WTC11 (cell line): ENCODE measurements around the gene NHS. TPM values are rescaled to one million over a fixed set of nuclear protein-coding genes. Genes with fewer than 3 reads are reported as not detected.

ENCODE experiments used
- ATAC-seq: fragments of 200-7000 bp; cut with Tn5 transposase; 2 replicates; pipeline ENCODE4 v1.10.0; 2021; ENCODE audit warnings: mild to moderate bottlenecking, moderate library complexity
- CTCF ChIA-PET: fragments of 300-600 bp; sonication (Branson Sonifier 250); formaldehyde crosslinking; loops from one replicate; lab custom pipeline; 2021; ENCODE audit warnings: antibody characterized with exemption; lab: Charles Lee
- POLR2A ChIA-PET: fragments of 350-600 bp; sonication (Branson Sonifier 250); formaldehyde crosslinking; loops from one replicate; lab custom pipeline; 2021; ENCODE audit warnings: antibody characterized with exemption; lab: Charles Lee
- DNase-seq: peaks from one replicate; pipeline ENCODE4 v3.0.0; 2021; ENCODE audit warnings: low spot score
- H3K27ac Mint-ChIP-seq: 2 replicates; pipeline ENCODE4 v1.8.0; 2021; ENCODE audit warnings: mixed read lengths
- H3K27me3 Mint-ChIP-seq: 2 replicates; pipeline ENCODE4 v1.8.0; 2021; ENCODE audit warnings: low read depth, mild to moderate bottlenecking, moderate library complexity, mixed read lengths
- H3K36me3 Mint-ChIP-seq: 2 replicates; pipeline ENCODE4 v1.8.0; 2021; ENCODE audit warnings: mixed read lengths
- H3K4me1 Mint-ChIP-seq: 2 replicates; pipeline ENCODE4 v1.8.0; 2022; ENCODE audit warnings: mixed read lengths
- H3K4me3 Mint-ChIP-seq: 2 replicates; pipeline ENCODE4 v1.8.0; 2021; ENCODE audit warnings: mild to moderate bottlenecking, moderate library complexity, mixed read lengths
- H3K9me3 Mint-ChIP-seq: 2 replicates; pipeline ENCODE4 v1.8.0; 2021; ENCODE audit warnings: mixed read lengths
- AFF4 ChIP-seq: sonication (generic); formaldehyde crosslinking; IDR thresholded peaks from 2 replicates; pipeline ENCODE4 v1.8.1; 2023; ENCODE audit warnings: mild to moderate bottlenecking, missing genetic modification reagents, borderline replicate concordance
- ATF2 ChIP-seq: sonication (generic); formaldehyde crosslinking; IDR thresholded peaks from 2 replicates; pipeline ENCODE4 v1.8.1; 2022; ENCODE audit warnings: low read depth, missing genetic modification reagents, borderline replicate concordance
- ERG ChIP-seq: fragments of 250-450 bp; sonication (Bioruptor Pico); IDR thresholded peaks from 2 replicates; pipeline ENCODE4 v1.8.0; 2021; ENCODE audit warnings: mild to moderate bottlenecking
- FOXJ3 ChIP-seq: sonication (generic); formaldehyde crosslinking; IDR thresholded peaks from 2 replicates; pipeline ENCODE4 v1.9.0; 2021; ENCODE audit warnings: missing genetic modification reagents, mild to moderate bottlenecking, borderline replicate concordance
- GABPB1 ChIP-seq: sonication (generic); formaldehyde crosslinking; IDR thresholded peaks from 2 replicates; pipeline ENCODE4 v1.8.1; 2023; ENCODE audit warnings: mild to moderate bottlenecking, missing genetic modification reagents
- KAT7 ChIP-seq: sonication (generic); formaldehyde crosslinking; IDR thresholded peaks from 2 replicates; pipeline ENCODE4 v1.8.1; 2023; ENCODE audit warnings: missing genetic modification reagents, mild to moderate bottlenecking, borderline replicate concordance
- MXD4 ChIP-seq: fragments of 250-450 bp; sonication (Bioruptor Pico); IDR thresholded peaks from 2 replicates; pipeline ENCODE4 v1.8.0; 2021; ENCODE audit warnings: mild to moderate bottlenecking, moderate library complexity, borderline replicate concordance
- NR1H2 ChIP-seq: sonication (generic); formaldehyde crosslinking; IDR thresholded peaks from 2 replicates; pipeline ENCODE4 v1.9.0; 2021; ENCODE audit warnings: mild to moderate bottlenecking, moderate library complexity, missing genetic modification reagents
- PREB ChIP-seq: sonication (generic); formaldehyde crosslinking; IDR thresholded peaks from 2 replicates; pipeline ENCODE4 v1.8.1; 2022; ENCODE audit warnings: mild to moderate bottlenecking, missing genetic modification reagents, moderate library complexity, borderline replicate concordance
- TEAD1 ChIP-seq: sonication (generic); formaldehyde crosslinking; IDR thresholded peaks from 2 replicates; pipeline ENCODE4 v1.8.0; 2022; ENCODE audit warnings: mild to moderate bottlenecking, missing genetic modification reagents
- ZBTB21 ChIP-seq: sonication (generic); formaldehyde crosslinking; IDR thresholded peaks from 2 replicates; pipeline ENCODE4 v1.8.1; 2023; ENCODE audit warnings: mild to moderate bottlenecking, missing genetic modification reagents, borderline replicate concordance
- ZNF121 ChIP-seq: sonication (generic); formaldehyde crosslinking; IDR thresholded peaks from 2 replicates; pipeline ENCODE4 v1.8.0; 2023; ENCODE audit warnings: missing genetic modification reagents
- ZNF138 ChIP-seq: sonication (generic); formaldehyde crosslinking; conservative IDR thresholded peaks from 2 replicates; pipeline ENCODE4 v1.8.1; 2022; ENCODE audit warnings: mild to moderate bottlenecking, moderate library complexity, missing genetic modification reagents
- ZNF263 ChIP-seq: sonication (generic); formaldehyde crosslinking; IDR thresholded peaks from 2 replicates; pipeline ENCODE4 v1.8.1; 2022; ENCODE audit warnings: low read depth, mild to moderate bottlenecking, moderate library complexity, missing genetic modification reagents
- ZNF425 ChIP-seq: fragments of 250-450 bp; sonication (Bioruptor Pico); conservative IDR thresholded peaks from 2 replicates; pipeline ENCODE4 v1.9.0; 2021; ENCODE audit warnings: mild to moderate bottlenecking
- ZNF512 ChIP-seq: sonication (generic); formaldehyde crosslinking; IDR thresholded peaks from 2 replicates; pipeline ENCODE4 v1.8.1; 2022; ENCODE audit warnings: missing genetic modification reagents, borderline replicate concordance
- ZNF532 ChIP-seq: fragments of 250-450 bp; sonication (Bioruptor Pico); IDR thresholded peaks from 2 replicates; pipeline ENCODE4 v1.9.0; 2021; ENCODE audit warnings: mild to moderate bottlenecking, borderline replicate concordance
- total RNA-seq: library from RNA; stranded (reverse); gene quantifications from 3 replicates; pipeline ENCODE4 v1.2.3, GENCODE V29; 2021

Gene NHS
- total RNA-seq, 1 experiment from 2014 or later, result 5.8 TPM

- TF ChIP-seq ERG (CRISPR knock-in tag) (no peak), ATF2 (no peak)
These were observed 322.2 kb downstream of the NHS start (continued) for GRCh38 chrX:17697191-17697590.

GRCh38 chrX:17700976-17701375 lies 326.0 kb downstream of the NHS start:
- H3K9me3 Mint-ChIP-seq, result no peaks in the 10 kb centered on the region
- ChIA-PET CTCF (no interaction called here), POLR2A (no interaction called here)
- no peaks in the 10 kb centered on the region for H3K36me3 Mint-ChIP-seq
- TF ChIP-seq AFF4 (CRISPR knock-in tag) (no peak), ZNF263 (CRISPR knock-in tag) (no peak), TEAD1 (CRISPR knock-in tag) (no peak), FOXJ3 (CRISPR knock-in tag) (no peak), GABPB1 (CRISPR knock-in tag) (no peak), ZBTB21 (CRISPR knock-in tag) (no peak), NR1H2 (CRISPR knock-in tag) (no peak), MXD4 (no peak), ZNF121 (CRISPR knock-in tag) (no peak), PREB (CRISPR knock-in tag) (no peak), ZNF425 (CRISPR knock-in tag) (no peak)
- no peaks in the 10 kb centered on the region for H3K27me3 Mint-ChIP-seq
- no peaks in the 10 kb centered on the region for H3K4me1 Mint-ChIP-seq
- ATAC-seq (no peak), DNase-seq (no peak)
- H3K4me3 Mint-ChIP-seq, result no peak overlapping the region
- H3K27ac Mint-ChIP-seq, result no peak overlapping the region

GRCh38 chrX:17703201-17703600 lies 328.2 kb downstream of the NHS start:
- Mint-ChIP-seq H3K27me3 (no peaks in the 10 kb centered on the region; the same call in 1 of the 2 replicates), H3K4me1 (no peaks in the 10 kb centered on the region), H3K4me3 (no peak overlapping the region), H3K27ac (no peak overlapping the region), H3K36me3 (no peaks in the 10 kb centered on the region), H3K9me3 (no peaks in the 10 kb centered on the region)
- ATAC-seq, result no peak
- POLR2A ChIA-PET, result no interaction called here
- CTCF ChIA-PET, result no interaction called here
- DNase-seq, result no peak
- TF ChIP-seq ZNF512 (CRISPR knock-in tag) (no peak), ZNF138 (CRISPR knock-in tag) (no peak), KAT7 (CRISPR knock-in tag) (no peak), ZNF532 (CRISPR knock-in tag) (no peak)
